HG03558 (cell line): ENCODE results near the gene TMEM200A.

Experiments used
- ATAC-seq: cut with Tn5 transposase; IDR thresholded peaks from one replicate; pipeline ENCODE4 v1.9.1; 2021; ENCODE audit warnings: moderate number of reproducible peaks; ENCODE audit not compliant: unreplicated experiment; ENCODE audit errors: extremely low read depth

The TMEM200A gene

DNA sequence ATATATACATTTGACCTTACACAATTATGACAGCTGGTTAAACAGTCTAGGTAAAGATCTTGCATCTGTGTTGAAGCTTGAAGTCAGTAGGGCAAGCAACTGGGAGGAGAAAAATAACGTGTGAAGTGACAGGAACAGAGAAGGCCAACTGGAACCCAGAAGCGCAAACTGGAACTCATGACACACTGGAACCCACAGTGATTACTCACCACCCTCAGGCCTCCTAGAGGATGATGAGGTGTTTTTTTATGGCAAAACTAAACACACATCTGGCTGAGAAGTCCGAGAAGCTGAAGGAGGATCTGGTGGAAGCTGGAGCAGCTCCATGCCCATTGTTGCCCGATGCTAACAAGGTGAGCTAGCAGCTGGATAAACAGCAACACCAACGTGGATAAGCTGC, 108.1 kb downstream of the TMEM200A start:
- no peak for ATAC-seq

DNA sequence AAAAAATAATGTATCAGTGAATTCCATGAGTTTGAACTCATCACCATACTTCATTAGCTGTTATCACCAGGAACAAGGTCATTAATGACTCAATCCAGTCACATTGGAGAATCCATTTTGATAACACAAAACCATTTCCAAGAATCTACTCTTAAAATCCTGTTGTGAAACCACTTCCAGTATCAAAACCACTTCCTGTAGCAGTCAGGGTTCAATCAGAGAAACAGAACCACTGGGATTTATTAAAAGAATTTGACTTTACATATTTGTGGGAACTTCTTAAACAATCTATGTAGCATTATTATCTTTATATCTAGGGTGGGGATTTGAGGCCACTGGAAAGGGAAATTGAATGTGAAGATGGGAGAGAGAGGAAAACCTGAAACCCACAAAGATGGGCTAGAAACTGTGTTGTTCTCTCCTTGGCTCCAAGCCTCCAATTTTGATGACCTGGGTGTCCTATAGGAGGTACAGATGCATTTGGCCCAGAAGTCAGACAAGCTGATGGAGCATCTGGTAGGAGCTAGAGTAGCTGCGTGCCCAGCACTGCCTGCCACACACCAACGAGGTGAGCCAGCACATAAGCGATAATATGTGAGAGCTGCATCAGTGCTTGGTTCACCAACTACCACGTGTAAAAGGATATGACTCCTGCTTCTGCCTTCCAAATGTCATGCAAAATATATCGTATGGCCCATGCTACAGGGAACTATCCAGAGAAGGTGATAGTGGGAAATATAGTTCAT, 117.0 kb downstream of the TMEM200A start:
- no peak for ATAC-seq

DNA sequence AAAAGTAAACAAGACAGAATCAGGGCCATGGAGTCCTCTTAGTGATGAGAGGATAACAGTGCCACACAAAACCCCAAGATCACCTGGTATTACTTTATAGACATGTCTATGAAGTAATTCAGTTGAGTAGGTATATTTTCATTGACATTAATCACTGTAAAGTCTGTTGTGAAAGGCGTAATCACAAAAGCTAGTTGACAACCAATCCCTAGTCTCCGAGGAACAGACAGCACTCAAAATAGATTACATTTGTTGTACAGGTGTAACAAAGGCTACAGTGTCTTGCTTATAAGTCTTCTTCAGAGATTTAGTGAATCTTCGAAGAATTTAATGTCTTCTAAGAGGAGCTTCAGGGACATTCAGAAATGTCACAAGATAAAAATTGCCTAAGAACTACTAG, 120.1 kb downstream of the TMEM200A start:
- no peak for ATAC-seq

DNA sequence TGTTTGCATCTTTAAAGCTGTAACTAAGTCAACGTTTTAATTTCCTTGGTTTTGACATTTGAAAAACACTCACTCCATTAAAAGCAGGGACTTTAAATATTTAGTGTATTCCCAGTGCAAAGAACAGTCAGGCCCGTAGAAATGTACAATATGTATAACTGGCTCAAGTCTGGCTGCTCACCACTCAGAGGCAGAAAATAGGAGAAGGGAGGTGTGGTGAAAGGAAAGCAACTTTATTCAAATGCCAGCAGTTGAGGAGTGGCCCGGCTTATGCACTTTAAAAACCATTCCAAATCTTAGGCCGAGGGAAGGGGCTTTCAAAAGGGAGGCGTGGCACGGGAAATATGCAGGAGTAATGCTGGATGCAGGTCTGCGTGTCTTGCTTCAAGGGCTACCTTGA, 120.6 kb downstream of the TMEM200A start:
- no peak for ATAC-seq

DNA sequence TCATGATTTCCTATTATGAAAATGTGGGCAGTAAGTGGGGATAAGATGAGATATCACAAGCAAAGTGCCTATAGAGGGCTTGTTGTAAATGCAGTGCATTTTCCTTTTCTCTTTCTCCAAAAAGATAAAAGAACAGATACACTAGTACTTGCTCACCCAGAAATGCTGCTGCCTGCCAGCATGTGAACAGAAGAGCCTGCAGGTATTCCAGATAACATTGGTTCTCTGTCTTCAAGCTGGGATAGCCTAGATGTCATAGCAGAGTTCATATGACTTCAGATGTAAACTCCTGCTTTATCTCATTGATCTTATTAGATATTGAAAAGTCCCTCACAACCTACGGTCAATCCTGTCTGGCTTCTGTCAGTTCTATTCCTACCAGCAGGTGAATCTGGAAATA, 123.7 kb downstream of the TMEM200A start:
- no peak for ATAC-seq
